Vagina (tissue), 2 donors: ENCODE measurements around the gene MAP7.

Source experiments
- CTCF ChIP-seq, 3 experiments: fragments of 450-650 bp in 2 of 3; fragments of 200-600 bp in 1 of 3; sonication (generic) in 1 of 3; IDR thresholded peaks; one replicate each; pipeline ENCODE4 v1.5.1; 2017 to 2019; ENCODE audit warnings: antibody characterized with exemption in 3 of 3, mild to moderate bottlenecking in 2 of 3, moderate library complexity in 2 of 3
- POLR2A ChIP-seq, 2 donors: fragments of 450-650 bp; IDR thresholded peaks; one replicate each; pipeline ENCODE4 v1.6.1; 2017; ENCODE audit warnings: antibody characterized with exemption in 2 of 2, mild to moderate bottlenecking in 2 of 2, moderate library complexity in 2 of 2

GRCh38 chr6:136404627-136405419, 145.4 kb downstream of the MAP7 start:
- TF ChIP-seq CTCF (IDR thresholded peaks at IDR 0.05) = no peak
- TF ChIP-seq POLR2A (IDR thresholded peaks at IDR 0.05) = no peak
